HG03095 (cell line): Measurements from ENCODE around the gene DNAJC25.

Experiments
- ATAC-seq: cut with Tn5 transposase; IDR thresholded peaks from one replicate; pipeline ENCODE4 v1.9.1; 2021; ENCODE audit warnings: moderate library complexity; ENCODE audit not compliant: unreplicated experiment

Gene DNAJC25

DNA sequence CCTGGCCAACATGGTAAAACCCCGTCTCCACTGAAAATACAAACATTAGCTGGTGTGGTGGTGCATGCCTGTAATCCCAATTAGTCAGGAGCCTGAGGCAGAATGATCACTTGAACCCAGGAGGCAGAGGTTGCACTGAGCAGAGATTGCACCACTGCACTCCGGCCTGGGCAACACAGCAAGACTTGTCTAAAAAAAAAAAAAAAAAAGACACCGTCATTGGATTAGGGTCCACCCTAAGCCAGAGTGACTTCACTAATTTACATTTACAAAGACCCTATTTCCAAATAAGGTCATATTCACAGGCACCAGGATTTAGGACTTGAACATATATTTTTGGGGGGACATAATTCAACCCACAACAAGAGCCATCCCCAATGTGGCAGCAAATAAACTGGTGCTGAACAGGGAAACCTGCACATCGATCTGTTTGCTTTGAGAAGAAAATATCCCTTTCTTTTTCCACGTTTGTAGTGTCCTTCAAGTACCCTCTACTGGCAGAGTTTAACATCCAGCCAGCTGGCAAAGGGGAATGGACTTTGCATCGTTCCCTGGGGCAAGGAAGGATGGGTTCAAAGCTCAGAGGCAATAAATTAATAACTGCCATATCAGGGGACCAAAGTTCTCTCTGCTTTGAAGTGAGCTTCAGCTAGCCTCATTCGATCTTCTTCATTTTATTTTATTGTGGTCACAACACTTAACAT, 3.7 kb upstream of the DNAJC25 start:
- no peak for ATAC-seq

- ATAC-seq = no peak
Observed at GRCh38 chr9:111628411-111628810, 2.7 kb upstream of the DNAJC25 start.

- ATAC-seq = peak; percentile 25
Observed at GRCh38 chr9:111630182-111630963, 761 bp upstream of the DNAJC25 start.

GRCh38 chr9:111630964-111631213, 245 bp upstream of the DNAJC25 start:
- no peak for ATAC-seq

DNA sequence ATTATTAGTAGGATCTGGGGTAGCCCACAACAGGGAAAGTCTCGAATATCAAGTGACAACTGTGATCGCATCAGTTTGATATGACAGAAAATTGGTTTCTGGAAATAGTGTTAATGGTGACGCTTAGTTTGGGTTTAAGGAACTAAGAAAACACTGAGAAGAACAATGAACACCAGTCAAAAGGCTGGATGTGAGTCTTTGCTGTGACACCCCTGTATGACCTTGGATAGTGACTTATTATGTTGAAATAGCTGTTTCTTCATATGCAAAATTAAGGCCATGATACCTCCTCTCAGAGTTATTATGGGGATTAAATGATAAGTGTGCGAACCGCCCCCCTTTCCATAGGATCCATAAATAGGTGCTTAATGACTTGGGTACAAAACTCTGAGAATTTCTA, 926 bp downstream of the DNAJC25 start:
- no peak for ATAC-seq

- no peak for ATAC-seq
Observed at GRCh38 chr9:111632695-111633388, 1.7 kb downstream of the DNAJC25 start.

DNA sequence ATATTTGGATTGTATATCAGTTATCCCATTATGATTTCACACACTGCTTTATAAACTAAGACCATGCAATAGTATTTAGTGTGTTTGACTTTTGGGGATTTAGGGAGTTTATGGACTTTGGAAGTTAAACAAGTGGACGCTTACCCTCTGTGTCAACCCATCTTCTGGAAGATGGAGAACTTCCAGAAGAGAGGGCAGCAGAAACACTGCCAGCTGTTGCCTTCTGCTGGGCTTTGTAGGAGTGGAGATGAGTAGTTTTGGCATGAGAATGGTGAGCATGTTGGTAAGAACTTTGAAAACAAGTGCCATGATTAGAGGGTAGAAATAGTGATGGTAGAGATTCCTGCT, 2.2 kb downstream of the DNAJC25 start:
- no peak for ATAC-seq

DNA sequence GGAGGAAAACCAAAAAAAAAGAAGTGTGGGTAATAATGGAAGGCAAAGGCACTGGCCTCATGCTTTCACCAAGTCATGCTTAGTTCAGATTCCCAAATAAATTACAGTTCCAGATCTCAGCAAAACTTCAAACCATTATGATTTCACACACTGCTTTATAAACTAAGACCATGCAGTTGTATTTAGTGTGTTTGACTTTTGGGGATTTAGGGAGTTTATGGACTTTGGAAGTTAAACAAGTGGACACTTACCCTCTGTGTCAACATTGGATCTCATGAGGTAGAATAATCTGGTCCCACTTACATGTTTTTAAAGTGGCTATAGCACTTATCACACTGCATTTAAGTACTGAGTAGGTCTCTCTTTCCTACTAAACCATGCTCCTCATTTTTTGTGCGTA, 3.7 kb downstream of the DNAJC25 start:
- ATAC-seq = no peak

DNA sequence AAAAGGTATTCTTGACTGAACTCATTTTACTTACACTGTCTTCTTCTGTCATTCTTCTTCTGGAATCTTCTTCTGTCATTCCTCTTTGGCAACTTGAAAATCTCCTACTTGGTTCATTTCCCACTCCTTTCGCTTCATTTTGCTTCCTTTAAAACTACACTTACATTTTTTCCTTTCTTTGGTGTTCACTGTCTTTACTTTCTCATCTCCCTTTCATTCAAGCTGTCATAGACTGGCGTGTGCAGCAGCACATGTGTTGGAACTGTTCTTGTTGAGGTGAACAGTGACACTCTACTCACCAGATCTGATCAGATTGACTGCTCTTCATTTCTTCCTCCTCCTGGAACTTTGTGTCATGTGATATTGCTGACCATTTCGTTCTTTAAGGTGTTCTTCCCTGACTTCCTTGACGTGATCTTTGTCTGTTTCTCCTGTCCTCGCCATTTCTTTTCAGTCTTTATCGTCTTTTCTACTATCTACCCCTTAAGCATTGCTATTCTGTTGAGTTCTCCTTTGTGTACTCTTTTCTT, 6.4 kb downstream of the DNAJC25 start:
- no peak for ATAC-seq

GRCh38 chr9:111644195-111644772, 13.2 kb downstream of the DNAJC25 start:
- ATAC-seq = no peak

- ATAC-seq = no peak
Observed at GRCh38 chr9:111645806-111646205, 14.7 kb downstream of the DNAJC25 start.

- ATAC-seq = no peak
Observed at GRCh38 chr9:111646417-111646816, 15.3 kb downstream of the DNAJC25 start.

- ATAC-seq = no peak
Observed at GRCh38 chr9:111648066-111648465, 16.9 kb downstream of the DNAJC25 start.

GRCh38 chr9:111649016-111649415, 17.9 kb downstream of the DNAJC25 start:
- no peak for ATAC-seq

GRCh38 chr9:111657051-111657450, 25.9 kb downstream of the DNAJC25 start:
- ATAC-seq = no peak

DNA sequence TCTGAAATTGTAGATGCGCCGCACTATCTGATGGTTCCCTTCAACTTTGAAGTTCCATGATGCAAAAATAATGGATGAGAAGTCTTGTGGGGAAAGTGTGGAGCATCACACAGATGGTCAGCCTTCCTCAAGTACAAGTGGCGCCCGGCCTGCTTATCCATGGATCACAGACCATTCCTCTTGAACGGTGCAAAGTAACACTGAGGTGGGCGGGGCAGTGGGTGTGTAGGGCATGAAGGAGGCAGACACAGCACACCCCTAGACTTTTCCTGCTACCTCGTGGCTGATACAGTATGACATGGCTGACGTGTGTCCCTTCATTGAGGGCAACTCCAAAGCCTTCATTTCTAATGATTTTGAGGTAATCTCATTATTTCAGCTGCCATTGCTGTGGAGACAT, 27.8 kb downstream of the DNAJC25 start:
- ATAC-seq = no peak

DNA sequence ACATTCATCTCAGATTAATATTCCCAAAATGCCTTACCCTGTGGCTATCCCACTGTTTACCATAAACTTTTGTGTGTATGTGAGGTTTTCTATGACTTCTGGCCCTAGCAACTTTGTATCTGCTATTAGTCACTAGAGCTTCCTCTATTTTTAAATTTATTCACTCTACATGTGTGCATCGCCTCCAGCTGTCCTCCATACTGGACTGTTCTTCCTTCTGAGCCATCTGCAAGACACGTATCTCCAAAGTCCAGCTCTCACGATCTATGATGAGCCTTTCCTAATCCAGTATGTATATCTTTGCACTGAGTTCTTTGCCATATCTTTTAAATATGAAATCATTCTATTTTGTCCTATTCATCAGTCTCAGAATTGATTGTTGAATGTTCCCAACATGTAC, 28.6 kb downstream of the DNAJC25 start:
- ATAC-seq = no peak

- peak; percentile 83 for ATAC-seq
Observed at GRCh38 chr9:111661150-111661801, 30.1 kb downstream of the DNAJC25 start, which contains the start of gene GNG10. TSS of gene GNG10 (plus strand) at chr9:111661605. CDS start at chr9:111661635, 30 bp downstream.

- ATAC-seq = peak; percentile 24
Observed at GRCh38 chr9:111661802-111662521, 30.8 kb downstream of the DNAJC25 start.

DNA sequence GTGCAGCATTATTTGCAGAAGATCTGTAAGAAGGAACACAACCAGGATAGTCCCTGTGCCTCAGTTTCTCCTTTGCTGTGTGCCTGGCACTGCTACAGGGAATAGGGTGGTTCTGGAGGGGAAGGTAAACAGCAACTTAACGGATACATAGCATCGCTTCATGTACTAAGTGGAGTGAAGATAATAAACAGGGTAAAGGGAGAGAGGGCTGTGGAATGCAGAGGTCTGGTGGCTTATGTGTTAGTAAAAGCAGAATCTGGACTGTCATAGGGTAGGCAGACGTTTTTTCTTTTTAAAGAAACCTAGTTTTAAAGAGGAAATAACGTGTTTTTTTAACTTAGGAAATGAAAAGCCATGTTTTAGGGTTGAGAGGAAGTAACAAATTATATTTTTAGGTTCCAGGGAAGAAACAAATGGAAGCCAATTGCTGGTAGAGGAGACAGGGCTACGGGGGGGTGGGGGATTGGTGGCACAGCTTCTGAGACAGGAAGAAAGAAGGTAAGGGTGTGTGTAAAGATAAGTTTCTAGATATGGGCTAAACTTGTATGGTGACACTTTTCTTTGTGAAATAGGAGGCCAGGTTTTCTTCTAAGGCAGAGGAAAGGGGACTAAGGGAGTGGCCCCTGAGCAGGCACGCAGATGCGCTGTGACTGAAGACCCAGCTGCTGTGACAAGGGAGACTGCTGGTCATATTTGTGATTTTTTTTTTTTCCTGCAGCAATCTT, 31.6 kb downstream of the DNAJC25 start:
- ATAC-seq = no peak
